K562 (cell line): Measurements from ENCODE around the gene CGN.

Source experiments
- E2F5 ChIP-seq: sonication (generic); formaldehyde crosslinking; IDR thresholded peaks from 2 replicates; pipeline ENCODE4 v1.8.0; 2022; ENCODE audit warnings: mild to moderate bottlenecking, missing genetic modification reagents
- FUS ChIP-seq: fragments of 200-400 bp; formaldehyde crosslinking; optimal IDR thresholded peaks from 2 replicates; pipeline ENCODE3; 2017; ENCODE audit warnings: low read depth, low read length
- GABPB1 ChIP-seq: sonication (generic); formaldehyde crosslinking; IDR thresholded peaks from 2 replicates; pipeline ENCODE4 v1.8.0; 2022; ENCODE audit warnings: mild to moderate bottlenecking, missing genetic modification reagents
- SMARCB1 ChIP-seq: IDR thresholded peaks from 2 replicates; pipeline ENCODE4 v1.6.1; 2011; ENCODE audit warnings: improper control_type of control experiment, low read depth; ENCODE audit not compliant: insufficient read length
- TSHZ1 ChIP-seq: fragments of 250-450 bp; sonication (Bioruptor Pico); IDR thresholded peaks from 2 replicates; pipeline ENCODE4 v1.4.0; 2020; ENCODE audit warnings: mild to moderate bottlenecking, moderate library complexity
- ZBTB33 ChIP-seq: sonication (generic); formaldehyde crosslinking; IDR thresholded peaks from 2 replicates; pipeline ENCODE4 v1.8.1; 2023; ENCODE audit warnings: mild to moderate bottlenecking, missing genetic modification reagents
- ZNF121 ChIP-seq: sonication (generic); formaldehyde crosslinking; conservative IDR thresholded peaks from 2 replicates; pipeline ENCODE4 v1.8.0; 2022; ENCODE audit warnings: missing genetic modification reagents

DNA sequence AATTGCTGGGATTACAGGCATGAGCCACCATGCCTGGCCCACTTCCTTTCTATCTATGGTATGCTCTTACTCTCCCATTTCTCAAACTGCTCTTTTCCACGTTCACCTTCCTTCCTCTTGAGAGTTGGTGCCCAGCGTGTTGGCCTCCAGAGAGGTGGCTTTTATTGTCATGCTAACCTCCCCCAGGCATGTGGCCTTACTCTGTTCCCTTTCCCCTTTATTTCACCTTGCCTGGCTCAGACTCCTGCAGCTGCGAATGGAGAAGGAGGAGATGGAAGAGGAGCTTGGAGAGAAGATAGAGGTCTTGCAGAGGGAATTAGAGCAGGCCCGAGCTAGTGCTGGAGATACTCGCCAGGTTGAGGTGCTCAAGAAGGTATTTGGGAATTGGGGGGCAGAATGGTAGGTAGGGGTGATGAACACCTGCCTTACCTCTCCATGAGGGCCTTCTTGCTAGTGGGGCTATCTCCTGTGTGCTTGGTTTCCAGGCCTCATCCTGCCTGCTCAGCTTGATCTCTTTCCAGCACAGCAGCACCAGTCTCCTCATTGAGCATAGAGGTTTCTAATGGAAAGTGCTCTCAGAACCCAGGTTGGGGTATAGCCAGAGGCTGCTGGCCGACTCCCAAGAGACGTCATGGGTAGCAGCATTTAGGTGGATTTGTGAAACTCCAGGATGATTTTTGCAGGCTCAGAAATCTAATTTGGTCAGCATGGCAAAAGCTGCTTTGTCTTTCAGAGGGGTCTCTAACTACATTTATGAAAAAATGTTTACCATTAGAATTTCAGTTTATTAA, 15.7 kb downstream of the CGN start:
- TF ChIP-seq ZNF121 (CRISPR knock-in tag) (no peak), FUS (no peak), TSHZ1 (no peak), ZBTB33 (no peak), E2F5 (CRISPR knock-in tag) (no peak), GABPB1 (CRISPR knock-in tag) (no peak), SMARCB1 (no peak)
